GM12878 (cell line): Measurements from ENCODE around the gene ANKRD45. TPM values are rescaled to one million over a fixed set of nuclear protein-coding genes. Genes with fewer than 3 reads are reported as not detected.

Source experiments
- E4F1 ChIP-seq: fragments of 450-650 bp; IDR thresholded peaks from 2 replicates; pipeline ENCODE4 v1.6.1; 2018; ENCODE audit warnings: borderline replicate concordance, mild to moderate bottlenecking; ENCODE audit not compliant: partially characterized antibody
- KDM1A ChIP-seq: fragments of 200-600 bp; sonication (generic); IDR thresholded peaks from 2 replicates; pipeline ENCODE4 v1.6.1; 2016; ENCODE audit warnings: borderline replicate concordance
- POLR2AphosphoS2 ChIP-seq: IDR thresholded peaks from 2 replicates; pipeline ENCODE4 v1.6.1; 2011; ENCODE audit warnings: low read depth, mild to moderate bottlenecking, low read length, improper control_type of control experiment, moderate library complexity
- RAD51 ChIP-seq: fragments of 450-650 bp; IDR thresholded peaks from 2 replicates; pipeline ENCODE4 v1.6.1; 2016; ENCODE audit warnings: moderate library complexity, mild to moderate bottlenecking, inconsistent platforms
- RELB ChIP-seq: fragments of 450-650 bp; IDR thresholded peaks from 2 replicates; pipeline ENCODE4 v1.6.1; 2017; ENCODE audit warnings: low read depth, mild to moderate bottlenecking, moderate library complexity
- REST ChIP-seq: IDR thresholded peaks from 2 replicates; pipeline ENCODE4 v1.6.1; 2012; ENCODE audit warnings: mild to moderate bottlenecking, low read depth, low read length
- SPI1 ChIP-seq: IDR thresholded peaks from 2 replicates; pipeline ENCODE4 v1.6.1; 2011; ENCODE audit warnings: low read depth, mild to moderate bottlenecking, low read length, moderate library complexity, borderline replicate concordance; ENCODE audit not compliant: insufficient read depth
- ZBED1 ChIP-seq: IDR thresholded peaks from 2 replicates; pipeline ENCODE4 v1.6.1; 2016; ENCODE audit warnings: borderline replicate concordance
- ZBTB11 ChIP-seq: fragments of 450-650 bp; formaldehyde crosslinking; IDR thresholded peaks from 2 replicates; pipeline ENCODE4 v1.5.0; 2022; ENCODE audit warnings: mild to moderate bottlenecking, missing genetic modification characterization
- polyA plus RNA-seq, 11 experiments: library from polyadenylated mRNA; depleted of rRNA in 4 of 11; unstranded in 6 of 11; stranded (reverse) in 5 of 11; fragments of >200 nt; fragmentation: Nextera tagmentation in 4 of 11; fragmentation: Illumina TruSeq in 1 of 11; extraction: Ambion mirVana in 4 of 11; extraction: Trizol in 1 of 11; gene quantifications; 1 replicate in 1 of 11; 2 replicates in 10 of 11; pipeline versions ENCODE4 v1.2.1 to v1.2.3, GENCODE V29; 2011 to 2016; ENCODE audit warnings: inconsistent platforms in 2 of 11, missing spikeins in 2 of 11, low read depth in 1 of 11
- total RNA-seq, 4 experiments: library from RNA; depleted of rRNA in 3 of 4; stranded (reverse); fragments of >200 nt in 3 of 4; fragmentation: Illumina TruSeq in 1 of 4; extraction: Trizol in 1 of 4; gene quantifications; 2 replicates each; pipeline versions ENCODE4 v1.2.1 to v1.2.3, GENCODE V29; 2013 to 2021

The ANKRD45 gene
- total and polyA plus RNA-seq, 10 of the 15 experiments (the other 5 are each of a cell fraction or from before 2014, with no cell fraction given): 0.04 to 0.15 (median 0.13) TPM; not detected in 5

- TF ChIP-seq RELB (no peak), REST (no peak), POLR2AphosphoS2 (no peak), SPI1 (no peak), ZBED1 (no peak), ZBTB11 (no peak), KDM1A (no peak), E4F1 (no peak), RAD51 (no peak)
Measured at GRCh38 chr1:173590557-173590956, 79.1 kb downstream of the ANKRD45 start (continued).
